Upper lobe of right lung (tissue), 1 donor: ENCODE data around the gene PDLIM7. TPM values are rescaled to one million over a fixed set of nuclear protein-coding genes. Genes with fewer than 3 reads are reported as not detected.

ENCODE experiments used
- ATAC-seq: fragments of 200-7000 bp; cut with Tn5 transposase; one replicate; pipeline ENCODE4 v1.9.1; 2020; ENCODE audit warnings: mild to moderate bottlenecking, moderate library complexity
- DNase-seq: peaks from one replicate; pipeline ENCODE4 v3.0.0-alpha.2; 2020
- H3K27ac ChIP-seq: fragments of 200-600 bp; one replicate; pipeline ENCODE4 v1.8.0; 2022
- H3K27me3 ChIP-seq: fragments of 200-600 bp; one replicate; pipeline ENCODE4 v1.8.0; 2022; ENCODE audit warnings: mild to moderate bottlenecking
- H3K36me3 ChIP-seq: fragments of 200-600 bp; one replicate; pipeline ENCODE4 v1.8.0; 2022
- H3K4me1 ChIP-seq: fragments of 200-600 bp; one replicate; pipeline ENCODE4 v1.8.0; 2022
- H3K4me3 ChIP-seq: fragments of 200-600 bp; one replicate; pipeline ENCODE4 v1.8.0; 2022; ENCODE audit warnings: mild to moderate bottlenecking
- H3K9me3 ChIP-seq: fragments of 200-600 bp; one replicate; pipeline ENCODE4 v1.8.0; 2022
- CTCF ChIP-seq: fragments of 200-600 bp; IDR thresholded peaks from one replicate; pipeline ENCODE4 v1.8.0; 2022; ENCODE audit warnings: antibody characterized with exemption
- intact Hi-C: fragments of 100-400 bp; cut with DNase I; formaldehyde crosslinking; loops from one replicate; pipeline ENCODE4 v1.11.0; 2022
- total RNA-seq: library from RNA; stranded (reverse); fragmentation: NEBNext Ultra II Directional; extraction: Animal tissue kit (Norgen Biotek cat#: 25700); gene quantifications from one replicate; pipeline ENCODE4 v1.2.1, GENCODE V29; 2021
- donor health status: DM: no; HTN: yes; CAD: no; lungs with severe emphysema.

PDLIM7 gene
- total RNA-seq, 1 donor from 2014 or later = 59.1 TPM

- no peak for TF ChIP-seq CTCF
- DNase-seq (peak; percentile 85), ATAC-seq (peak; percentile 72)
- H3K4me1 ChIP-seq = peaks cover 4% of the 10 kb centered on the region
- peak overlapping the region; percentile 87 for H3K27ac ChIP-seq
- H3K4me3 ChIP-seq = no peak overlapping the region
- intact Hi-C loops = no loop called here
- H3K27me3 ChIP-seq = no peaks in the 10 kb centered on the region
- H3K9me3 ChIP-seq = no peaks in the 10 kb centered on the region
- peaks cover 53% of the 10 kb centered on the region for H3K36me3 ChIP-seq
These were observed 13.2 kb upstream of the PDLIM7 start for GRCh38 chr5:177510567-177511053.

DNA sequence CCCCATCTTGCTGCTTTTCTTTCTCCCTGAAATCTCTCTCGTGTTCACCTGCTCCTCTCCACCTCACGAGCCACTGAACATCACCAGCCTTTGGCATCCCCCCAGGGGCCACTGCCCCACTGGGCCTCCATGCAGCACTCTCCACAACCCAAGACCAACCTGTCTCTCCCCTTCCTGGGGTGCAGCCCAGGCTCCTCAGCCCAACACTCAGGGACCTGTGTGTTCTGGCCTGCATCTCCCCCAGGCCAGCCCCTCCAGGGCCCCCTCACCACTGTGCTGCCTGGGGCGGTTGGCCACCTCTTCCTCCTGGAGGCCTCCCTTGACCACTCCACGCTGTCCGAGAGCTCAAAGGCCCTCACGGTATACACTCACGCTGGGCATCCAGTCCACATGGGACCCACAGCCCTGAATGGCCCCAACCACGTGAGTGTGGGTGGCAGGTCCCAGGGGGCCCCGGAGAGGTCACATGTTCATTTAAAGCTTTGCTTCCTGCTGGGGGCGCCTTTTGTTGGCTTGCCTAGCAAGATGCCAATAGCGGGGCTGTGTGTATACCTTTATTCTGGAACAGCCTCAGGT, 12.7 kb upstream of the PDLIM7 start:
- Histone ChIP-seq H3K4me1 (no peaks in the 10 kb centered on the region), H3K27ac (peak overlapping the region; percentile 87), H3K36me3 (peaks cover 48% of the 10 kb centered on the region), H3K27me3 (no peaks in the 10 kb centered on the region), H3K9me3 (no peaks in the 10 kb centered on the region), H3K4me3 (peak overlapping the region; percentile 59)
- ATAC-seq (peak; percentile 12), DNase-seq (no peak)
- intact Hi-C loops = no loop called here
- no peak for TF ChIP-seq CTCF

DNA sequence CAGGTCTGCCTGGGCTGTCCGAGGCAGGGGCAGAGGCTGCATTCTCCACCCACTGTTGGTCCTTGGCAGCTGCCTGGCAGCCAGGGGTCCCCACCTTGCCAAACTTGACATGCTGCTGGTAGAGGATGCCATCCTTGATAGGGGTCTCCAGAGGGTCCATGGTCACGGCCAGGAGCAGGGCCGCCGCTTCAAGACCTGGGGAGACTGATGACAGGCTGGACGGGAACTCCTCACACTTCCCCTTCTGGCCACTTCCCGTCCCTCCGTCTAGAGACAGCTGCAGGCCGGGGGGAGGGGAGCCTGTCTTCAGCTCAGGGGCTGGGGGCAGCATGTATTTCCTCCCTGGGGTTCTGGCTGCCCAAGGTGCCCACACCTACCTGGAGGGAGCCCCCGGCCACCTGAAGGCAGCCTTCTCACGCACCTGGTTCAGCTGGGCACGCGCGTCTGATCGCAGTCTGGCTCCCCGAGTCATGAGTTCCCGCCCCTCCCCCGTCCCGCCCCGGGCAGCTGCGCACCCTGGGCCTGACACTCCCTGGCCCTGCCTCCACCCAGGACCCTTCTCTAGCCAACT, 12.1 kb upstream of the PDLIM7 start, which contains the start of gene DOK3:
Gene DOK3, minus strand, starts transcription at position 446 of the 571 bp plus-strand sequence. Its CDS starts 286 bp downstream, at position 160.
- DNase-seq = peak; percentile 85
- intact Hi-C loops = no loop called here
- ATAC-seq = peak; percentile 73
- H3K27ac ChIP-seq = peak within 1 kb of the TSS; percentile 87
- H3K4me1 ChIP-seq = no peaks in the 10 kb centered on the region
- TF ChIP-seq CTCF = no peak
- peaks cover 42% of the 10 kb centered on the region for H3K36me3 ChIP-seq
- H3K4me3 ChIP-seq = peak within 1 kb of the TSS; percentile 59
- no peaks in the 10 kb centered on the region for H3K27me3 ChIP-seq
- no peaks in the 10 kb centered on the region for H3K9me3 ChIP-seq

DNA sequence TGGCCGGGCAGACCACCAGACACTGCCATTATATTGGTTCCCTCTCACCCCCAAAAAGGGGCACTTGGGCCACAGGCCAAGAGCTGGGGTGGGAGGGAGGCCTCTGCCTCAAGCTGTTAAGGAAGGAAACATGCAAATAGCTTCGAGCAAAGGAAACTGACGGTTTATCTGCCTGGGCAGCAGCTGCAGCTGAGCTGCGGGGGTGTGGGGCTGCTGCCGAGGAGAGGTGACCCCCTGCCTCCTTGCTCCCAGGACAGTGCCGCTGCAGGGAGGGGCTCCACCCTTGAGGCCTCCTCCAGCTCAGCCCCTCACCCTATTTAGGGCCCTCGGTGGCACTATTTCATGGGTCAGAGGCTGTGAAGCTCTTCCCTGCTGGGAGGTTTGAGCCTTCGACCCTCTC, 11.4 kb upstream of the PDLIM7 start:
- Histone ChIP-seq H3K36me3 (peaks cover 36% of the 10 kb centered on the region), H3K4me3 (peak overlapping the region; percentile 59), H3K27ac (peak overlapping the region; percentile 87), H3K9me3 (no peaks in the 10 kb centered on the region), H3K4me1 (no peaks in the 10 kb centered on the region), H3K27me3 (no peaks in the 10 kb centered on the region)
- ATAC-seq (no peak), DNase-seq (no peak)
- intact Hi-C loops = no loop called here
- TF ChIP-seq CTCF = no peak

DNA sequence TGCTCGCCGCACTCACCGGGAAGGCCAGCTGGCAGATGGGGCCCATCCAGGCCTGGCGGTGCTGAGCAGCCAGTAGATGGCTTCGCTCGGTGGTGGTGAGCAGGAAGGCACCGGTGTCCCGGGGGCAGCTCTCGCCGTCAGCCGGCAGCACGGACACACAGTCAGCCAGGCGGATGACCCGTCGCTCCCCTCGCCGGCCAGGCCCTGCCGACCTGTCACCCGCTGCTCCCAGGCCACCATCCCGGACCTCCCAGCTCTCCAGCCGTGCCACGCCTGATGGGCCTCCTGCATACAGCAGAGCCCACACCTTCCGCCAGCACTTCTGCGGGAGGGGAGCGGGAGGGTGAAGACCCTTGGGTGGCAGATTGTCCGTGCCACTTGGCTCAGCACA, 10.8 kb upstream of the PDLIM7 start:
- ATAC-seq = no peak
- TF ChIP-seq CTCF = no peak
- no peak for DNase-seq
- Histone ChIP-seq H3K4me1 (no peaks in the 10 kb centered on the region), H3K9me3 (no peaks in the 10 kb centered on the region), H3K36me3 (peaks cover 29% of the 10 kb centered on the region), H3K27ac (peak overlapping the region; percentile 87), H3K27me3 (no peaks in the 10 kb centered on the region), H3K4me3 (peak overlapping the region; percentile 59)
- intact Hi-C loops = no loop called here
